GM11168 (cell line): ENCODE measurements around the gene PPP1R1B.

Source experiments
- in situ Hi-C: fragments of 300-500 bp; cut with MboI; formaldehyde crosslinking; loops from one replicate; pipeline ENCODE4 v1.12.0; 2022; ENCODE audit warnings: low sequenced_read_pairs; ENCODE audit not compliant: unreplicated experiment

Gene PPP1R1B

GRCh38 chr17:39629898-39630297, 3.1 kb downstream of the PPP1R1B start:
- in situ Hi-C loops: loop anchor here (10.0 kb wide), 1 partner anchor 125 kb away; no protein-coding TSS in a partner anchor

DNA sequence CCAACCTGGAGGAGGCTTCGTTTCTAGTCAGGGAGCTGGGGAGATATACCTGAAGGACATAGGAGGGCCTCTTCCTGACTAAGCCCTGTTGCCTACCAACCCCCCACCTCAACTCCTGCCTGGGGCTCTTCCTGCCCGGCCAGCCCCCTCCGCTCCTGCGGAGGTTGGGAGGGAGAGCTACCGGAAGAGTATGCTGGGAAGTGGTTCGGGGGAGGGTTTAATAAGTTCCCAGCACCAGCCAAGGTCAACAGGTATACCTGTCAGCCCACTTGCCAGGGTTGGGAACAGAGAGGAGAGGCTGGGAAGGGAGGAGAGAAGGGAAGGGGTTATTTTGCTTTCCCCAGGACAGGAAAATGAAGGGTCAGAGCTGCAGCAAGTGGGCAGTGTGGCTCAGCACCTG, 4.7 kb downstream of the PPP1R1B start:
- in situ Hi-C loops: loop anchor here (10.0 kb wide), 1 partner anchor 123 kb away; no protein-coding TSS in a partner anchor

DNA sequence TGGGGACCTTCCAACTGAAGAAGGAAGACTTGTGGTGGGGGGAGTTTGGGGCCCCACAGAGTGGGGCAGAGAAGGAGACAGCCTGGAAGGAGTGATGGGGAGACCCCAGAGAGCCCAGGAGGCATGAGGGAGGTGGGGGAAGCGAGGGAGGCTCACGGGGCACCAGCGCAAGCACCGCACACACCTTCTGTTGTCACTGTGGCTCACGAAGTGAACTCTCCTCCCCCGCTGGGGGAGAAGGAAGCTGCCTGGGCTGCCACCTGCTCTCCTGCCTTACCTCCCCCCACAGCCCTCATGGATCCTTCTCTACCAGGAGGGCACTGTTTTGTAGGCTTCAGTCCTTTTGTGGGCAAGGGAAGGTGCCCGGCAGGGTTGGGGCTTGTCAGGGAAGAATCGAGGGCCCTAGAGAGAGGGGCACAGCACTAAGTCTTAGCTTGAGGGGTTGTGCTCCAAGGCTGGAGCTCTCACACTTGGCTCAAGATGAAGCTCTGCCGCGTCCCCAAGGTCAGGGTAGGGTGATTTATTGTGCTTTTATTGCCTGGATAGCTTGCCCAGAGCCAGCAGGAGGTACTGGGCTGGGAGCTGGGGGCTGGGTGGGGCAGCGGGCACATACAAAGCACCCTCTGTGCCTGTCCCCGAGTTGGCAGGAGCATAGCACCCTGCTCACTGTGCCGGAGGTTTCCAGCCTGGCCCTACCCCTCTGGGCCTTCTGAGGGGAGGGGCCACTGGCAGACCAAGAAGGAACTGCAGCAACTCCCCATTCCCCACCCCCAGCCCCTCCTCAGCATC, 5.6 kb downstream of the PPP1R1B start:
- in situ Hi-C loops: loop anchor here (10.0 kb wide), 1 partner anchor 122 kb away; no protein-coding TSS in a partner anchor

DNA sequence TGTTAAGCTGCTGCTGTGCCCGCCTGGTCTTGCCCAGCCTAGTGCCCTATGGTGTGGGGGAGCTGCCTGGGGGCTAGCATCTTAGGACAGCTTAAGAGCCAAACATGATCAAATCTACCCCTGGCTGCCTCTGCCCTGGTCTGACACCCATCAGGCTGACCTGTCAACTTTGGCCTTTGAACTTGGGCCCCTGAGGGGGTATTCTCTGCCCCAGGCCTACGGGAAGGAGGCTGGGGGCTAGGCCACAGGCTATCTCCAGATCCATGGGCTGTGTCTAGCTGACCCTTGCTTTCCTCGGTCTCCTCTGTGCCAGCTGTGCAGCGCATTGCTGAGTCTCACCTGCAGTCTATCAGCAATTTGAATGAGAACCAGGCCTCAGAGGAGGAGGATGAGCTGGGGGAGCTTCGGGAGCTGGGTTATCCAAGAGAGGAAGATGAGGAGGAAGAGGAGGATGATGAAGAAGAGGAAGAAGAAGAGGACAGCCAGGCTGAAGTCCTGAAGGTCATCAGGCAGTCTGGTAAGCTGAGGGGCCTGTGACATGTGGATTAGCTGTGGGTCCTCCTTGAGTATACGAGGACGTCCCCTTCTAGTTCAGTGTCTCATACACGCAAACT, 6.9 kb downstream of the PPP1R1B start:
- in situ Hi-C loops: loop anchor here (10.0 kb wide), 1 partner anchor 121 kb away; no protein-coding TSS in a partner anchor

DNA sequence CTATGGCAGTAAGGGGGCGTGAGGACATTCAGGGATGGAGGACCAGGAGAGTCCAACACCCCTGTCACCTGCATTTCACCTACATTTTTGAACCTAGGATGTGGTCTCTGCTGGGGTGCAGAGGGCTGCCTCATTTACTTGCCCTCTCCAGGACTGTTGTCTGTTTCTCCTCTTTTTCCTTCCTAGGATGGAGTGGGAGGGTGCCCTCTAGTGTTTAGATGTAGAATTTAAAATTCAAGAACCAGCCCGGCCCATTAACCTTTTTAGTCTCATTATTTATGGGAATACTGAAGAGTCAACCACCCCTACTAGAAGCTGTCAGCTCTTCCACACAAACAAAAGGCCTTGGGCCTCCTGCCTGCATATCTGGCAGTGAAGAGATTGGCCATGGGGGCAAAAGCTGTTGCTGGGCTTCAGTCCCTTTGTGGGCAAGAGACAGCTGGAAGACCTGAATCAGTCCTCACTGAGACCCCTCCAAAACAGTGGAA, 7.7 kb downstream of the PPP1R1B start:
- in situ Hi-C loops: loop anchor here (10.0 kb wide), 1 partner anchor 120 kb away; no protein-coding TSS in a partner anchor

DNA sequence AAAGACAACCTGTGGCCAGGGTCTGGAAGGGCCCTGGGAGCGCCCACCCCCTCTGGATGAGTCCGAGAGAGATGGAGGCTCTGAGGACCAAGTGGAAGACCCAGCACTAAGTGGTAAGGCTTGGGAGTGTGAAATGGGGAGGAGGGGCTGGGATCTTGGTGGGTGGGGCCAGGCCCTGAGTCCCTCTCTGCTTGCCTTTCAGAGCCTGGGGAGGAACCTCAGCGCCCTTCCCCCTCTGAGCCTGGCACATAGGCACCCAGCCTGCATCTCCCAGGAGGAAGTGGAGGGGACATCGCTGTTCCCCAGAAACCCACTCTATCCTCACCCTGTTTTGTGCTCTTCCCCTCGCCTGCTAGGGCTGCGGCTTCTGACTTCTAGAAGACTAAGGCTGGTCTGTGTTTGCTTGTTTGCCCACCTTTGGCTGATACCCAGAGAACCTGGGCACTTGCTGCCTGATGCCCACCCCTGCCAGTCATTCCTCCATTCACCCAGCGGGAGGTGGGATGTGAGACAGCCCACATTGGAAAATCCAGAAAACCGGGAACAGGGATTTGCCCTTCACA, 8.9 kb downstream of the PPP1R1B start:
- in situ Hi-C loops: loop anchor here (10.0 kb wide), 1 partner anchor 119 kb away; no protein-coding TSS in a partner anchor

GRCh38 chr17:39636587-39636926, 9.8 kb downstream of the PPP1R1B start:
- in situ Hi-C loops: loop anchor here (10.0 kb wide), 1 partner anchor 118 kb away; no protein-coding TSS in a partner anchor

GRCh38 chr17:39636927-39637736, 10.4 kb downstream of the PPP1R1B start, which contains the start of gene STARD3:
Gene STARD3 (plus strand): TSS chr17:39637144. CDS start chr17:39653532, 16,388 bp downstream.
- in situ Hi-C loops: loop anchor here (10.0 kb wide), 1 partner anchor 118 kb away; no protein-coding TSS in a partner anchor

- in situ Hi-C loops: loop anchor here (10.0 kb wide), 1 partner anchor 116 kb away; no protein-coding TSS in a partner anchor
Observed at GRCh38 chr17:39638317-39638716, 11.6 kb downstream of the PPP1R1B start.

DNA sequence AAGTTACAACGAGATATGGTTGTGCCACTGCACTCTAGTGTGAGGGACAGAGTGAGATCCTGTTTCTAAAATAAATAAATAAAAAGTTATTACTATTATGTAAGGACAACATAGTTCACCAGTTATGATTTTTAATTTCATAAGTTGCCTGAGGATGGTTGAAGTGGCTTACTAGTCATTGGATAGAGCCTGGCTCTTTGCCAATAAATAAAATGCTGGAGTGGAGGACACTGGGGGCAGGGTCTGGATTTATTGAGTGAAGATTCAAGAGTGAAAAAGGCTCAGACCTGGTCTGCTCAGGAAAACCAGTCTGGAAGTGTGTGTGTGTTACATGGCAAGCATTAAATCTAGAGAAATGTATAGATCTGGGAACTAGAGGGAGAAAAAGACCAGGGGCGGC, 12.3 kb downstream of the PPP1R1B start:
- in situ Hi-C loops: loop anchor here (10.0 kb wide), 1 partner anchor 116 kb away; no protein-coding TSS in a partner anchor

- in situ Hi-C loops: loop anchor here (10.0 kb wide), 1 partner anchor 115 kb away; no protein-coding TSS in a partner anchor
Observed at GRCh38 chr17:39639566-39640458, 13.1 kb downstream of the PPP1R1B start.

DNA sequence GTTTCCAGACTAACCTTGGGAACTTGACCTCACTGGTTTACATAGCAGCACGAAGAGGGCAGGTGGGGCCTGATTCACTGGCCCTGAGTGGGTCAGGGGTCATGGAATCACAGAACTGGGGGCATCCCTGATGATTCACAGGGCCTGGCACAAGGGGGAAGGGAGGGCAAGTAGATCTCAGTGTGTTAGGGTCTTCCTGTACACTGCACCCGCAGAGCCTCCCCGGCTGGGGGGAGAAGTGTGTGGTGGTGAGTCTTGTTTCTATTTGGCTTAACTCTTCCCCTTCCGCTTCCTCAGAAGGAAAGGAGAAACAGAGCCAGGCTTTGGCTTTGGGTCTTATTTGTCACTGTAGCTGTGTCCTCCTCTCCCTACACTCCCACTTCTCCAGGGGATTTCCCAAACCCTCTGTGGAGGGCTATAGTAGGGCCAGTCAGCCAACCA, 13.9 kb downstream of the PPP1R1B start:
- in situ Hi-C loops: no loop called here

GRCh38 chr17:39641097-39641496, 14.3 kb downstream of the PPP1R1B start:
- in situ Hi-C loops: no loop called here

DNA sequence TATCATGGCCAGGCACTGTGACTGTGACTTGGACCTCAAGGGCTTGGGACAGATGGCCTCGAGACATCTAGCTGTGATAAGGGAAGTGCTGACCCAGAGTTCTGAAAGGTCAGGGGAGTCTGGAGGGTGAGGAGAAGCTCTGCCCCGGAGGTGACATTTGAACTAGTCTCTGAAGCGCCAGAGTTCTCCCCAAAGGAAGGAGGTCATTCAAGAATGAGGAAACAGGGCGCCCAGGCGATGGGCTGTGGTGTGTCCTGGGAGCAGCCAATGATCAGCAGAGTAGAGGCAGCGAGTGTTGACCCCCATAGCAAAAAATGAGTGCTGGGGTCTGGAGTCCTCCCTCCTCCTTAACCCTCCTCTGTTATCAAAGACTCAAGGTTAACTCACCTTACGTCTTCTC, 15.1 kb downstream of the PPP1R1B start:
- in situ Hi-C loops: no loop called here

DNA sequence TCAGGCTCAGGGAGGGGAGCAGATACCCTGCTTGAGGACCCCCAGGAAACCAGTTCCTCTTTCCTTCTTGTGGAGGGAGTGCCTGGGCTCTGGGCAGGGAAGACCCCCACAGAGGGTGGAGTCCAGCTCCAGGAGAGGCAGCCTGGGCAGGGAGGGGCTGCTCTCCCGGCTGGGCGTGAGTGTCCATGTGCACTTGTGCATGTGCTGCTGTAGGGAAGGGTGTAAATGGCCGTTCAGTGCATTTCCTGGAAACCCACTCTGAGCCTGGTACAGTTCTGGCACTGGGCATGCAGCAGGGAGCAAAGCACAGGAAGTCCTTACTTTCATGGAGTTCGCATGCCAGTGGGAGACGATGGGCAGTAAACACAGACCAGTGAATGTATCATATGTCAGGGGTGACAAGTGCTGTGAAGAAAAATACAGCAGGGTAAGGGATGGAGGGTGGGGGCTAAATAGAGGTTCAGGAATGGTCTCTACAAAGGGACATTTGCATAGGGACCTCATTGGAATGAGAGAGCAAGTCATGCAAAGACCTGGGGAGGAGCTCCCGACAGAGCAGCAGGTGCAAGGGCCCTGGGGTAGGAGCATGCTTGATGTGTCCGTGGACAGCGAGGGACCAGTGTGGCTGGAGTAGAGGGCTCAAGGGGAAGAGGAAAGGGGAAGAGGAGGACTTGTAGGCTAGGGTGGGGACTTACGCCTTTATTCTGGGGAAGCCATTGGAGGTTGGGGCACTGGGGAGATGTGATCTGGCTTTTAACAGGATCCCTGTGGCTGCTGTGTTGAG, 15.7 kb downstream of the PPP1R1B start:
- in situ Hi-C loops: no loop called here

- in situ Hi-C loops: no loop called here
Observed at GRCh38 chr17:39643271-39643670, 16.5 kb downstream of the PPP1R1B start.

- in situ Hi-C loops: no loop called here
Observed at GRCh38 chr17:39647256-39647655, 20.5 kb downstream of the PPP1R1B start.
